Measurements from ENCODE around the gene NAIF1.
A peak's percentile ranks its signal among the peaks of the same experiment; 100 is the strongest.
"Not testable (repeated sequence)": the region's sequence is repeated elsewhere in the genome, so short reads cannot be mapped to it uniquely, and the experiment has no call there.

Gene NAIF1

GRCh38 chr9:128084746-128085145 is 17.6 kb upstream of the NAIF1 start:
- no peak for DNase-seq (ENCODE audit: low read depth)

GRCh38 chr9:128082151-128082550 is 15.0 kb upstream of the NAIF1 start:
- DNase-seq (ENCODE audit: low read depth), result no peak

GRCh38 chr9:128081056-128081455 is 13.9 kb upstream of the NAIF1 start:
- no peak for DNase-seq (ENCODE audit: low read depth)

GRCh38 chr9:128080206-128080605 is 13.1 kb upstream of the NAIF1 start:
- DNase-seq (ENCODE audit: low read depth), result no peak

GRCh38 chr9:128078504-128079434 is 11.6 kb upstream of the NAIF1 start:
- no peak for DNase-seq (ENCODE audit: low read depth)

- no peak for DNase-seq (ENCODE audit: low read depth)
Observed at GRCh38 chr9:128077847-128078503, 10.9 kb upstream of the NAIF1 start.

GRCh38 chr9:128073253-128073886 is 6.2 kb upstream of the NAIF1 start:
- no peak for DNase-seq (ENCODE audit: low read depth)

GRCh38 chr9:128072144-128073021 is 5.3 kb upstream of the NAIF1 start:
- peak; percentile 32 for DNase-seq (ENCODE audit: low read depth)

GRCh38 chr9:128071475-128071874 is 4.4 kb upstream of the NAIF1 start:
- DNase-seq (ENCODE audit: low read depth), result not testable (repeated sequence)

- DNase-seq (ENCODE audit: low read depth), result no peak
Observed at GRCh38 chr9:128070874-128071273, 3.8 kb upstream of the NAIF1 start.

- DNase-seq (ENCODE audit: low read depth), result no peak
Observed at GRCh38 chr9:128068386-128069205, 1.5 kb upstream of the NAIF1 start.

- DNase-seq (ENCODE audit: low read depth), result peak; percentile 100
Observed at GRCh38 chr9:128067645-128068385, 695 bp upstream of the NAIF1 start, which contains the start of gene SLC25A25. Gene SLC25A25 (plus strand): TSS chr9:128068232. CDS start chr9:128068320, 88 bp downstream.

- DNase-seq (ENCODE audit: low read depth), result no peak
Observed at GRCh38 chr9:128065907-128066712, 1.0 kb downstream of the NAIF1 start.

- no peak for DNase-seq (ENCODE audit: low read depth)
Observed at GRCh38 chr9:128062846-128063831, 4.0 kb downstream of the NAIF1 start.

GRCh38 chr9:128062279-128062678 is 4.8 kb downstream of the NAIF1 start:
- no peak for DNase-seq (ENCODE audit: low read depth)

GRCh38 chr9:128061275-128061960 is 5.7 kb downstream of the NAIF1 start:
- DNase-seq (ENCODE audit: low read depth), result no peak

GRCh38 chr9:128059365-128059983 is 7.6 kb downstream of the NAIF1 start:
- no peak for DNase-seq (ENCODE audit: low read depth)
